ENCODE results near the gene PPP1R12B. TPM values are rescaled to one million over a fixed set of nuclear protein-coding genes. Genes with fewer than 3 reads are reported as not detected.
A peak's percentile ranks its signal among the peaks of the same experiment; 100 is the strongest.

The PPP1R12B gene
- total RNA-seq (2014; rRNA removed; shearing (Covaris generic)) (19.1 and 37.1 TPM in 2 replicates), total RNA-seq (2022) (23.5 and 24.0 TPM in 2 replicates), Bru-seq, nascent RNA (percentile 69 among the genes with signal in this experiment), BruChase-seq, experiment 1, labeled RNA remaining after a 6-hour chase (percentile 66 among the genes with signal in this experiment), BruChase-seq, experiment 2, labeled RNA remaining after a 2-hour chase (percentile 65 among the genes with signal in this experiment)
- long read RNA-seq, partial matches to known transcripts = 0 of 10 reads
- long read RNA-seq, other reads (novel, unspliced or antisense) = 8 of 10 reads

- peak within 1 kb of the TSS; percentile 79 for H3K4me2 ChIP-seq (ENCODE audit: low read length)
- CTCF ChIA-PET (ENCODE audit: unreplicated experiment) = no interaction called here
- 0 out of 2 replicates have a peak, but pooled peaks cover 6% of the 10 kb centered on the region for H4K20me1 ChIP-seq (ENCODE audit: insufficient read depth, low read length)
- BruUV-seq (replicated peaks) = no TSS peak
- DNase-seq (ENCODE audit: low spot score) = peak; percentile 98
- no peaks in the 10 kb centered on the region for H3K9me3 ChIP-seq (ENCODE audit: low read length)
- H3K9me2 ChIP-seq (ENCODE audit: insufficient read depth, low read length) = no peaks in the 10 kb centered on the region
- TF ChIP-seq CTCF (conservative IDR thresholded peaks at IDR 0.05; ENCODE audit: low read length) (no peak), EZH2phosphoT487 (IDR thresholded peaks at IDR 0.05; ENCODE audit: borderline replicate concordance, low read depth, low read length) (no peak)
- intact Hi-C loops (cut with micrococcal nuclease; ENCODE audit: unreplicated experiment) = loop anchor here (10.0 kb wide), 1 partner anchor 656 kb away; the partner anchor contains the start of gene TMEM183A
- peaks cover 14% of the 10 kb centered on the region; the same call in 1 of the 2 replicates for H3K79me2 ChIP-seq (ENCODE audit: insufficient read depth, low read depth, low read length)
- POLR2A ChIA-PET = no interaction called here
- H3K36me3 ChIP-seq (ENCODE audit: insufficient read depth, low read length) = no peaks in the 10 kb centered on the region
- H2AFZ ChIP-seq (ENCODE audit: low read length) = peak within 1 kb of the TSS; percentile 86
- H3K4me1 ChIP-seq (ENCODE audit: insufficient read depth, low read length, poor library complexity, severe bottlenecking) = peaks cover 19% of the 10 kb centered on the region
- peak within 1 kb of the TSS; percentile 86 for H3K4me3 ChIP-seq (ENCODE audit: low read depth, low read length, poor library complexity, severe bottlenecking)
- peak within 1 kb of the TSS; percentile 22 for H3K27ac ChIP-seq (ENCODE audit: low read depth, low read length, poor library complexity, severe bottlenecking)
These were observed at the start of gene PPP1R12B for GRCh38 chr1:202348509-202349205. Gene PPP1R12B (plus strand): TSS chr1:202348699. CDS start chr1:202348852, 153 bp downstream.

GRCh38 chr1:202302166-202302565 lies 46.3 kb upstream of the PPP1R12B start:
- ChIA-PET POLR2A (interaction anchor here (0.6 kb wide), 1 partner anchor 36 kb away, joined by 3 read pairs; no protein-coding TSS in a partner anchor), CTCF (ENCODE audit: unreplicated experiment) (no interaction called here)
- no TSS peak for BruUV-seq (replicated peaks)

More at GRCh38 chr1:202302166-202302565, 46.3 kb upstream of the PPP1R12B start:
- H3K79me2 ChIP-seq (ENCODE audit: insufficient read depth, low read depth, low read length) = no peaks in the 10 kb centered on the region
- no peak overlapping the region for H3K4me2 ChIP-seq (ENCODE audit: low read length)
- TF ChIP-seq CTCF (conservative IDR thresholded peaks at IDR 0.05; ENCODE audit: low read length) = no peak
- TF ChIP-seq EZH2phosphoT487 (IDR thresholded peaks at IDR 0.05; ENCODE audit: borderline replicate concordance, low read depth, low read length) = no peak
- no peak overlapping the region for H3K4me3 ChIP-seq (ENCODE audit: low read depth, low read length, poor library complexity, severe bottlenecking)
- no peaks in the 10 kb centered on the region for H3K9me2 ChIP-seq (ENCODE audit: insufficient read depth, low read length)
- no peak overlapping the region for H2AFZ ChIP-seq (ENCODE audit: low read length)
- intact Hi-C loops (cut with micrococcal nuclease; ENCODE audit: unreplicated experiment) = no loop called here
- no peak overlapping the region for H3K27ac ChIP-seq (ENCODE audit: low read depth, low read length, poor library complexity, severe bottlenecking)
- no peaks in the 10 kb centered on the region for H3K4me1 ChIP-seq (ENCODE audit: insufficient read depth, low read length, poor library complexity, severe bottlenecking)
- no peak for DNase-seq (ENCODE audit: low spot score)
- no peaks in the 10 kb centered on the region for H3K9me3 ChIP-seq (ENCODE audit: low read length)
- no peaks in the 10 kb centered on the region for H3K36me3 ChIP-seq (ENCODE audit: insufficient read depth, low read length)
- no peaks in the 10 kb centered on the region for H4K20me1 ChIP-seq (ENCODE audit: insufficient read depth, low read length)

Data from OCI-LY7 (cell line).